H1 (cell line): ENCODE results near the gene CIROP. TPM values are rescaled to one million over a fixed set of nuclear protein-coding genes. Genes with fewer than 3 reads are reported as not detected.

Source experiments
- CTCF ChIA-PET: fragments of 300-600 bp; sonication (Branson Sonifier 250); formaldehyde crosslinking; loops from one replicate; lab custom pipeline; 2021; ENCODE audit not compliant: partially characterized antibody; lab: Charles Lee
- POLR2A ChIA-PET: fragments of 300-600 bp; sonication (Branson Sonifier 250); formaldehyde crosslinking; loops from one replicate; lab custom pipeline; 2021; ENCODE audit warnings: inconsistent platforms; ENCODE audit not compliant: partially characterized antibody; lab: Charles Lee
- DNase-seq, 2 experiments: peaks; one replicate each; pipeline versions ENCODE4 v3.0.0 to v3.0.0-alpha.2; 2010 to 2022; ENCODE audit warnings: low spot score in 2 of 2, low read depth in 1 of 2, mixed read lengths in 1 of 2
- FAIRE-seq: peaks from 2 replicates; lab custom pipeline; 2011; peaks lifted over from hg19 to GRCh38; lab: Jason Lieb, UNC
- H2AFZ ChIP-seq: 2 replicates; pipeline ENCODE4 v1.8.1; 2012; ENCODE audit warnings: low read length, inconsistent platforms
- H2AK5ac ChIP-seq: 2 replicates; pipeline ENCODE4 v1.6.1; 2013; ENCODE audit warnings: low read depth, low read length
- H2BK120ac ChIP-seq: replicated peaks from 2 replicates; pipeline ENCODE3; 2013; ENCODE audit warnings: low read depth, low read length, inconsistent platforms
- H2BK12ac ChIP-seq: 2 replicates; pipeline ENCODE4 v1.6.1; 2013; ENCODE audit warnings: low read depth, low read length
- H2BK15ac ChIP-seq: 2 replicates; pipeline ENCODE4 v1.6.1; 2013; ENCODE audit warnings: low read length
- H2BK20ac ChIP-seq: 2 replicates; pipeline ENCODE4 v1.6.1; 2013; ENCODE audit warnings: low read length
- H2BK5ac ChIP-seq: 2 replicates; pipeline ENCODE4 v1.6.1; 2013; ENCODE audit warnings: low read depth, low read length
- H3K14ac ChIP-seq: 2 replicates; pipeline ENCODE4 v1.6.1; 2013; ENCODE audit warnings: inconsistent platforms; ENCODE audit not compliant: insufficient read length
- H3K18ac ChIP-seq: 2 replicates; pipeline ENCODE4 v1.6.1; 2013; ENCODE audit warnings: low read length; ENCODE audit errors: extremely low read depth
- H3K23ac ChIP-seq: 2 replicates; pipeline ENCODE4 v1.6.1; 2013; ENCODE audit warnings: inconsistent platforms; ENCODE audit not compliant: insufficient read length
- H3K23me2 ChIP-seq: 2 replicates; pipeline ENCODE4 v1.6.1; 2013; ENCODE audit warnings: low read depth, low read length
- H3K27ac ChIP-seq: 2 replicates; pipeline ENCODE4 v1.6.1; 2011; ENCODE audit warnings: low read depth, low read length, inconsistent platforms
- H3K27me3 ChIP-seq, 4 experiments: replicated peaks in 1 of 4; 1 replicate in 1 of 4; 2 replicates in 3 of 4; pipeline versions ENCODE4 v1.6.1 to v1.8.1; 2011 to 2013; ENCODE audit warnings: low read length in 3 of 4, mild to moderate bottlenecking in 3 of 4, inconsistent platforms in 2 of 4, mixed read lengths in 2 of 4, moderate library complexity in 1 of 4; ENCODE audit not compliant: control insufficient read depth in 3 of 4, insufficient read depth in 3 of 4; ENCODE audit errors: extremely low read depth in 1 of 4
- H3K36me3 ChIP-seq, 4 experiments: 2 replicates each; pipeline versions ENCODE4 v1.6.1 to v1.8.1; 2011 to 2013; ENCODE audit warnings: mild to moderate bottlenecking in 4 of 4, low read length in 3 of 4, moderate library complexity in 2 of 4, control low read depth in 1 of 4, inconsistent platforms in 1 of 4; ENCODE audit not compliant: insufficient read depth in 4 of 4, control insufficient read depth in 2 of 4
- H3K4ac ChIP-seq: replicated peaks from 2 replicates; pipeline ENCODE3; 2013; ENCODE audit warnings: low read length, low read depth, mixed read lengths, inconsistent platforms; ENCODE audit not compliant: insufficient read length
- H3K4me1 ChIP-seq, 4 experiments: replicated peaks in 1 of 4; 1 replicate in 1 of 4; 2 replicates in 3 of 4; pipeline versions ENCODE4 v1.6.1 to v1.8.1; 2011 to 2013; ENCODE audit warnings: low read length in 3 of 4, inconsistent platforms in 2 of 4, mixed read lengths in 1 of 4; ENCODE audit not compliant: insufficient read depth in 4 of 4, control insufficient read depth in 3 of 4
- H3K4me2 ChIP-seq, 2 experiments: 2 replicates each; pipeline versions ENCODE4 v1.6.1 to v1.8.1; 2011 to 2013; ENCODE audit warnings: low read depth in 2 of 2, low read length in 2 of 2, control low read depth in 1 of 2, inconsistent platforms in 1 of 2, mild to moderate bottlenecking in 1 of 2; ENCODE audit not compliant: insufficient read depth in 1 of 2
- H3K4me3 ChIP-seq, 4 experiments: fragments of 200-600, 300-600 bp in 1 of 4; sonication (generic), shearing (Covaris generic), sonication (Bioruptor Twin) in 1 of 4; 2 replicates each; pipeline versions ENCODE4 v1.5.1 to v1.8.1; 2011 to 2016; ENCODE audit warnings: low read length in 4 of 4, low read depth in 3 of 4, control low read depth in 2 of 4, inconsistent platforms in 2 of 4, mild to moderate bottlenecking in 2 of 4, mixed read lengths in 1 of 4, moderate library complexity in 1 of 4; ENCODE audit not compliant: insufficient read depth in 2 of 4; ENCODE audit errors: extremely low read depth in 1 of 4
- H3K56ac ChIP-seq: replicated peaks from 2 replicates; pipeline ENCODE3; 2013; ENCODE audit warnings: low read depth, mild to moderate bottlenecking, mixed read lengths, low read length, inconsistent platforms; ENCODE audit not compliant: insufficient read length
- H3K79me1 ChIP-seq: 2 replicates; pipeline ENCODE4 v1.6.1; 2013; ENCODE audit warnings: low read depth, low read length, control low read depth
- H3K79me2 ChIP-seq, 2 experiments: 2 replicates each; pipeline versions ENCODE4 v1.6.1 to v1.8.1; 2012 to 2013; ENCODE audit warnings: low read length in 2 of 2, mild to moderate bottlenecking in 2 of 2, inconsistent platforms in 1 of 2; ENCODE audit not compliant: insufficient read depth in 2 of 2, control insufficient read depth in 1 of 2
- H3K9ac ChIP-seq, 4 experiments: replicated peaks in 1 of 4; 1 replicate in 1 of 4; 2 replicates in 3 of 4; pipeline versions ENCODE4 v1.6.1 to v1.8.1; 2011 to 2013; ENCODE audit warnings: low read depth in 3 of 4, low read length in 3 of 4, control low read depth in 2 of 4, mild to moderate bottlenecking in 2 of 4, moderate library complexity in 2 of 4, inconsistent platforms in 1 of 4; ENCODE audit errors: extremely low read depth in 1 of 4
- H3K9me3 ChIP-seq, 2 experiments: 2 replicates each; pipeline versions ENCODE4 v1.6.1 to v1.8.1; 2012 to 2013; ENCODE audit warnings: mild to moderate bottlenecking in 2 of 2, moderate library complexity in 2 of 2, control low read depth in 1 of 2, inconsistent platforms in 1 of 2, low read depth in 1 of 2, low read length in 1 of 2, mixed read lengths in 1 of 2; ENCODE audit not compliant: insufficient read depth in 2 of 2
- H4K20me1 ChIP-seq, 2 experiments: replicated peaks in 1 of 2; 2 replicates each; pipeline versions ENCODE3 to v1.8.1; 2011 to 2013; ENCODE audit warnings: inconsistent platforms in 2 of 2, low read length in 2 of 2, mild to moderate bottlenecking in 1 of 2; ENCODE audit not compliant: insufficient read depth in 2 of 2, control insufficient read depth in 1 of 2
- H4K5ac ChIP-seq: 2 replicates; pipeline ENCODE4 v1.6.1; 2013; ENCODE audit warnings: low read length, low read depth, mixed read lengths, inconsistent platforms; ENCODE audit not compliant: insufficient read length
- H4K8ac ChIP-seq: 2 replicates; pipeline ENCODE4 v1.8.0; 2013; ENCODE audit warnings: mild to moderate bottlenecking, moderate library complexity, low read length, inconsistent platforms; ENCODE audit not compliant: insufficient read depth; ENCODE audit errors: extremely low read depth
- H4K91ac ChIP-seq: replicated peaks from 2 replicates; pipeline ENCODE3; 2013; ENCODE audit warnings: low read length, mixed read lengths, inconsistent platforms; ENCODE audit not compliant: insufficient read length
- BACH1 ChIP-seq: IDR thresholded peaks from 2 replicates; pipeline ENCODE4 v1.6.1; 2012; ENCODE audit warnings: low read length, improper control_type of control experiment
- BRCA1 ChIP-seq: IDR thresholded peaks from 2 replicates; pipeline ENCODE4 v1.6.1; 2012; ENCODE audit warnings: low read depth, low read length, improper control_type of control experiment
- CREB1 ChIP-seq: IDR thresholded peaks from 2 replicates; pipeline ENCODE4 v1.6.1; 2012; ENCODE audit warnings: inconsistent platforms
- EGR1 ChIP-seq: IDR thresholded peaks from 2 replicates; pipeline ENCODE4 v1.6.1; 2011; ENCODE audit warnings: low read depth, low read length, borderline replicate concordance
- HDAC2 ChIP-seq, 2 experiments: fragments of 300-600 bp in 1 of 2; sonication (generic) in 1 of 2; IDR thresholded peaks; 2 replicates each; pipeline ENCODE4 v1.6.1; 2011 to 2012; ENCODE audit warnings: low read depth in 2 of 2, low read length in 2 of 2, mild to moderate bottlenecking in 2 of 2, moderate library complexity in 2 of 2, borderline replicate concordance in 1 of 2, inconsistent platforms in 1 of 2
- JUND ChIP-seq: IDR thresholded peaks from 2 replicates; pipeline ENCODE4 v1.6.1; 2011; ENCODE audit warnings: mild to moderate bottlenecking, improper control_type of control experiment, low read length
- MAFK ChIP-seq: IDR thresholded peaks from 2 replicates; pipeline ENCODE4 v1.6.1; 2012; ENCODE audit warnings: low read depth, mild to moderate bottlenecking, improper control_type of control experiment, low read length
- TBP ChIP-seq: IDR thresholded peaks from 2 replicates; pipeline ENCODE4 v1.6.1; 2011; ENCODE audit warnings: low read depth, low read length, improper control_type of control experiment
- YY1 ChIP-seq: IDR thresholded peaks from 2 replicates; pipeline ENCODE4 v1.6.1; 2011; ENCODE audit warnings: low read depth, mild to moderate bottlenecking, low read length
- WGBS, 2 experiments: shearing (Covaris generic) in 1 of 2; methylation state at CpG; one replicate each; pipeline versions ENCODE4 v1.1.6 to v1.1.7; 2013 to 2015; ENCODE audit warnings: low lambda C conversion rate in 2 of 2, mixed read lengths in 2 of 2, inconsistent platforms in 1 of 2, low coverage in 1 of 2, missing lambda C conversion rate in 1 of 2; ENCODE audit not compliant: insufficient replicate concordance in 2 of 2, insufficient coverage in 1 of 2, insufficient read length in 1 of 2; ENCODE audit errors: extremely low coverage in 1 of 2, missing lambda C conversion rate in 1 of 2; 5-methylcytosine and 5-hydroxymethylcytosine counted together
- polyA plus RNA-seq, 7 experiments: library from polyadenylated mRNA; depleted of rRNA in 3 of 7; stranded (reverse) in 5 of 7; unstranded in 2 of 7; fragments of >200 nt in 5 of 7; fragments of 200-250 nt in 2 of 7; gene quantifications; 1 replicate in 5 of 7; 2 replicates in 1 of 7; 4 replicates in 1 of 7; pipeline versions ENCODE4 v1.2.1 to v1.2.3, GENCODE V29; 2011 to 2013; ENCODE audit warnings: missing spikeins in 2 of 7, mixed read lengths in 2 of 7
- total RNA-seq: library from RNA; stranded (reverse); fragmentation: NEBNext Ultra II Directional; extraction: Animal tissue kit (Norgen Biotek cat#: 25700); gene quantifications from 2 replicates; pipeline ENCODE4 v1.2.1, GENCODE V29; 2021
- TF ChIP-seq, protein P1 (sequence below): IDR thresholded peaks from 2 replicates; pipeline ENCODE4 v1.6.1; 2012; ENCODE audit warnings: inconsistent platforms
- TF ChIP-seq, protein P2 (sequence below): IDR thresholded peaks from 2 replicates; pipeline ENCODE4 v1.6.1; 2011; ENCODE audit warnings: low read length, improper control_type of control experiment

The CIROP gene
- total and polyA plus RNA-seq, 2 of the 8 experiments (the other 6 are each of a cell fraction or from before 2014, with no cell fraction given): 0.06 TPM; not detected in 1

DNA sequence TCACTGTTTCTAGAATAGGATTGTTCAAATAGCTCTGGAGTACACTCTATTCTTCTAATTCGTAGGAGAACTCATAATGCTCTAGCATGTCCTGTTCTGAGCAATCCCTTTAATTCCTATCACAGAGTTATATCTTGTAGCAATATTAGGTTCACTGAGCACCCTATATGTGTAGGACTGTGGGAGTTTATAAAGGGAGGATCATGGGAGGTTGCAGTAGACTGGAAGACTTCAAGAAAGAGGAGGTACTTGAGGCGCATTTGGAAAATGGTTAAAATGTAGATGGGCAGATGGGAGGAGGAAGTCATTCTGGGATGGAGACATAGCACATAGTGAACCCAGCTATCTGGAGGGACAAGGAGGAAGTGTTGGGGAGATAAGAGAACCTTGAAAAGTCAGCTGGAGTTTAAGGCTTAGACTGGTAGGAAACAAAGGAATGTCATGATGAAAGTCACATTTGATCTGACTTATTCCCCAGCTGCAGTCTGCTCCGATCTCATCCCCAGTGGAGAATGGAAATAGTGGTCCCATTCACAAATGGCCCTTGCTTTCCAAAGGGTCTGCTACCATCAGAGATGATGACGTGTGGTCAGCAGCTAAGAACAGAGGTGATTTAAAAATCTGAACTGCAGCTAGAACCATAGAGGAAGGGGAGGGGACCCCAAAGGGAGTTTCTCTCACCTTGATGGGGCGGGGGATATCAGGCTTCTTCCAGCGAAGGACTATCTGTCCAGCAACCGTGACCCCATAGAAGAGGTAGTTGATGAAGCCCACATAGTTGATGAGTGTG lies 24.4 kb upstream of the CIROP start:
- Histone ChIP-seq H2BK12ac (no peak overlapping the region), H3K14ac (no peak overlapping the region), H3K4me3 (no peak overlapping the region), H4K5ac (no peak overlapping the region), H3K79me2 (no peaks in the 10 kb centered on the region), H3K36me3 (peaks cover 15 to 52% (median 23%) of the 10 kb centered on the region in 4 experiments), H4K20me1 (peaks cover 0 to 2% of the 10 kb centered on the region in 2 experiments), H3K4ac (no peak overlapping the region), H2AFZ (no peak overlapping the region), H3K4me1 (0 out of 7 replicates have a peak, but pooled peaks cover 0 to 2% (median 0%) of the 10 kb centered on the region in 4 experiments), H3K23ac (no peak overlapping the region), H2BK120ac (no peak overlapping the region), H2AK5ac (no peak overlapping the region), H3K4me2 (no peak overlapping the region), H3K27me3 (no peaks in the 10 kb centered on the region), H3K9me3 (no peaks in the 10 kb centered on the region), H2BK15ac (no peak overlapping the region), H3K56ac (no peak overlapping the region), H3K79me1 (no peaks in the 10 kb centered on the region), H2BK20ac (no peak overlapping the region), H3K9ac (no peak overlapping the region), H4K91ac (no peak overlapping the region), H3K18ac (no peak overlapping the region), H3K27ac (no peak overlapping the region), H3K23me2 (no peaks in the 10 kb centered on the region), H2BK5ac (no peak overlapping the region), H4K8ac (no peak overlapping the region)
- WGBS, 2 experiments: 85% methylated on average over 7 of the region's 7 CpGs; no CpG with 5 or more reads in 1 of the 2 experiments
- ChIA-PET CTCF (interaction anchor here (1.1 to 3.4 kb wide), 4 partner anchors 8 to 165 kb away, joined by 3 to 27 read pairs (median 5); no protein-coding TSS in a partner anchor), POLR2A (interaction anchor here (1.0 to 2.1 kb wide), 5 partner anchors 10 to 66 kb away, joined by 3 to 6 read pairs (median 3); partner anchors contain the start of genes ACIN1 and C14orf119)
- FAIRE-seq (no peak), DNase-seq (no peak)
- TF ChIP-seq EGR1 (no peak), BACH1 (no peak), JUND (no peak), BRCA1 (no peak), TBP (no peak), YY1 (no peak), MAFK (no peak), HDAC2 (IDR thresholded peaks at IDR 0.05; ENCODE audit: borderline replicate concordance in 1 of 2, low read depth in 2 of 2, low read length in 2 of 2) (no peak), CREB1 (no peak)
- TF ChIP-seq, protein P1, sequence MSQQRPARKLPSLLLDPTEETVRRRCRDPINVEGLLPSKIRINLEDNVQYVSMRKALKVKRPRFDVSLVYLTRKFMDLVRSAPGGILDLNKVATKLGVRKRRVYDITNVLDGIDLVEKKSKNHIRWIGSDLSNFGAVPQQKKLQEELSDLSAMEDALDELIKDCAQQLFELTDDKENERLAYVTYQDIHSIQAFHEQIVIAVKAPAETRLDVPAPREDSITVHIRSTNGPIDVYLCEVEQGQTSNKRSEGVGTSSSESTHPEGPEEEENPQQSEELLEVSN: no peak
- TF ChIP-seq, protein P2, sequence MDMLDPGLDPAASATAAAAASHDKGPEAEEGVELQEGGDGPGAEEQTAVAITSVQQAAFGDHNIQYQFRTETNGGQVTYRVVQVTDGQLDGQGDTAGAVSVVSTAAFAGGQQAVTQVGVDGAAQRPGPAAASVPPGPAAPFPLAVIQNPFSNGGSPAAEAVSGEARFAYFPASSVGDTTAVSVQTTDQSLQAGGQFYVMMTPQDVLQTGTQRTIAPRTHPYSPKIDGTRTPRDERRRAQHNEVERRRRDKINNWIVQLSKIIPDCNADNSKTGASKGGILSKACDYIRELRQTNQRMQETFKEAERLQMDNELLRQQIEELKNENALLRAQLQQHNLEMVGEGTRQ: no peak
